K562 (cell line): ENCODE results near the gene CARS2.

Experiments
- CAMTA2 ChIP-seq: fragments of 250-450 bp; sonication (Bioruptor Pico); conservative IDR thresholded peaks from 2 replicates; pipeline ENCODE4 v1.5.1; 2022
- EGR1 ChIP-seq: fragments of 450-650 bp; conservative IDR thresholded peaks from 2 replicates; pipeline ENCODE4 v1.6.1; 2017; ENCODE audit warnings: mild to moderate bottlenecking
- MEIS2 ChIP-seq: fragments of 450-650 bp; IDR thresholded peaks from 2 replicates; pipeline ENCODE4 v1.6.1; 2014; ENCODE audit warnings: mild to moderate bottlenecking; ENCODE audit not compliant: partially characterized antibody
- SREBF2 ChIP-seq: sonication (generic); formaldehyde crosslinking; IDR thresholded peaks from 2 replicates; pipeline ENCODE4 v1.4.0; 2020; ENCODE audit warnings: mild to moderate bottlenecking, missing genetic modification reagents
- YBX1 ChIP-seq: fragments of 450-650 bp; IDR thresholded peaks from 2 replicates; pipeline ENCODE4 v1.7.1; 2016; ENCODE audit warnings: mild to moderate bottlenecking
- ZNF436 ChIP-seq: fragments of 250-450, 450-650 bp; sonication (Bioruptor Pico); formaldehyde crosslinking; IDR thresholded peaks from 2 replicates; pipeline ENCODE4 v1.7.0; 2020; ENCODE audit warnings: mild to moderate bottlenecking
- TF ChIP-seq, protein P1 (sequence below), 3 experiments: fragments of 200-800 bp in 1 of 3; fragments of 250-450 bp in 1 of 3; fragments of 450-650 bp in 1 of 3; sonication (Bioruptor Pico) in 1 of 3; sonication (Bioruptor generic) in 1 of 3; formaldehyde crosslinking in 1 of 3; IDR thresholded peaks; 2 replicates each; pipeline versions ENCODE4 v1.6.1 to v1.8.0; 2016 to 2022; ENCODE audit warnings: mild to moderate bottlenecking in 2 of 3, missing genetic modification characterization in 2 of 3, missing compliant biosample characterization in 1 of 3, moderate library complexity in 1 of 3
- TF ChIP-seq, protein P2 (sequence below), 3 experiments: IDR thresholded peaks in 2 of 3; conservative IDR thresholded peaks in 1 of 3; 2 replicates each; pipeline ENCODE4 v1.5.1; 2011 to 2012; ENCODE audit warnings: low read length in 3 of 3, mild to moderate bottlenecking in 3 of 3, control low read depth in 2 of 3, improper control_type of control experiment in 1 of 3, inconsistent platforms in 1 of 3, low read depth in 1 of 3, mixed read lengths in 1 of 3, moderate library complexity in 1 of 3; ENCODE audit not compliant: insufficient read depth in 2 of 3
- TF ChIP-seq, protein P3 (sequence below): fragments of 450-650 bp; IDR thresholded peaks from 2 replicates; pipeline ENCODE4 v1.6.1; 2016; ENCODE audit warnings: low read depth

DNA sequence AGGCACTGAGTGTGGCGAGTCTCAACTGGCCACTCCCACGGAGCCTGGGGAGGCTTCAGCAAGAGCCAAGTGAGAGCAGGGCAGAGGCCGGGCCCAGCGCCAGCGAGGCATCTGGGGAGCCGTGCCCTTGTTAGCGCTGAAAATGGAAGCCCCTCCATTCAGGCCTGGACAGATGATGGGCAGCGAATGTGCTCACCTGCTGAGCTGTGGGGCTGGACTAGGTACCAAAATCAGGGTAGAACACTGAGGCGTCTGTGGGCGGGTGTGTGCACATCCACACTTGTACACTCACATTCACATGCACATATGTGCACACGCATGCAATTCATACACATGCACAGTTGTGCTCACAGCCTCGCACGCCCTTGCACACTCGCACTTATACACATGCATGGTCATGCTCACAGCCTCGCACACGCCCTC lies 69.9 kb downstream of the CARS2 start:
- TF ChIP-seq EGR1 (no peak), CAMTA2 (CRISPR knock-in tag) (no peak), ZNF436 (CRISPR knock-in tag) (no peak), YBX1 (no peak), MEIS2 (no peak), SREBF2 (CRISPR knock-in tag) (no peak)
- TF ChIP-seq, protein P1, sequence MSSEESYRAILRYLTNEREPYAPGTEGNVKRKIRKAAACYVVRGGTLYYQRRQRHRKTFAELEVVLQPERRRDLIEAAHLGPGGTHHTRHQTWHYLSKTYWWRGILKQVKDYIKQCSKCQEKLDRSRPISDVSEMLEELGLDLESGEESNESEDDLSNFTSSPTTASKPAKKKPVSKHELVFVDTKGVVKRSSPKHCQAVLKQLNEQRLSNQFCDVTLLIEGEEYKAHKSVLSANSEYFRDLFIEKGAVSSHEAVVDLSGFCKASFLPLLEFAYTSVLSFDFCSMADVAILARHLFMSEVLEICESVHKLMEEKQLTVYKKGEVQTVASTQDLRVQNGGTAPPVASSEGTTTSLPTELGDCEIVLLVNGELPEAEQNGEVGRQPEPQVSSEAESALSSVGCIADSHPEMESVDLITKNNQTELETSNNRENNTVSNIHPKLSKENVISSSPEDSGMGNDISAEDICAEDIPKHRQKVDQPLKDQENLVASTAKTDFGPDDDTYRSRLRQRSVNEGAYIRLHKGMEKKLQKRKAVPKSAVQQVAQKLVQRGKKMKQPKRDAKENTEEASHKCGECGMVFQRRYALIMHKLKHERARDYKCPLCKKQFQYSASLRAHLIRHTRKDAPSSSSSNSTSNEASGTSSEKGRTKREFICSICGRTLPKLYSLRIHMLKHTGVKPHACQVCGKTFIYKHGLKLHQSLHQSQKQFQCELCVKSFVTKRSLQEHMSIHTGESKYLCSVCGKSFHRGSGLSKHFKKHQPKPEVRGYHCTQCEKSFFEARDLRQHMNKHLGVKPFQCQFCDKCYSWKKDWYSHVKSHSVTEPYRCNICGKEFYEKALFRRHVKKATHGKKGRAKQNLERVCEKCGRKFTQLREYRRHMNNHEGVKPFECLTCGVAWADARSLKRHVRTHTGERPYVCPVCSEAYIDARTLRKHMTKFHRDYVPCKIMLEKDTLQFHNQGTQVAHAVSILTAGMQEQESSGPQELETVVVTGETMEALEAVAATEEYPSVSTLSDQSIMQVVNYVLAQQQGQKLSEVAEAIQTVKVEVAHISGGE (CRISPR knock-in tag; IDR thresholded peaks at IDR 0.05): no peak
- TF ChIP-seq, protein P2, sequence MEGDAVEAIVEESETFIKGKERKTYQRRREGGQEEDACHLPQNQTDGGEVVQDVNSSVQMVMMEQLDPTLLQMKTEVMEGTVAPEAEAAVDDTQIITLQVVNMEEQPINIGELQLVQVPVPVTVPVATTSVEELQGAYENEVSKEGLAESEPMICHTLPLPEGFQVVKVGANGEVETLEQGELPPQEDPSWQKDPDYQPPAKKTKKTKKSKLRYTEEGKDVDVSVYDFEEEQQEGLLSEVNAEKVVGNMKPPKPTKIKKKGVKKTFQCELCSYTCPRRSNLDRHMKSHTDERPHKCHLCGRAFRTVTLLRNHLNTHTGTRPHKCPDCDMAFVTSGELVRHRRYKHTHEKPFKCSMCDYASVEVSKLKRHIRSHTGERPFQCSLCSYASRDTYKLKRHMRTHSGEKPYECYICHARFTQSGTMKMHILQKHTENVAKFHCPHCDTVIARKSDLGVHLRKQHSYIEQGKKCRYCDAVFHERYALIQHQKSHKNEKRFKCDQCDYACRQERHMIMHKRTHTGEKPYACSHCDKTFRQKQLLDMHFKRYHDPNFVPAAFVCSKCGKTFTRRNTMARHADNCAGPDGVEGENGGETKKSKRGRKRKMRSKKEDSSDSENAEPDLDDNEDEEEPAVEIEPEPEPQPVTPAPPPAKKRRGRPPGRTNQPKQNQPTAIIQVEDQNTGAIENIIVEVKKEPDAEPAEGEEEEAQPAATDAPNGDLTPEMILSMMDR (IDR thresholded peaks at IDR 0.05 in 2 of 3, conservative IDR thresholded peaks at IDR 0.05 in 1 of 3; ENCODE audit: insufficient read depth in 2 of 3, low read depth in 1 of 3, low read length in 3 of 3): no peak
- TF ChIP-seq, protein P3, sequence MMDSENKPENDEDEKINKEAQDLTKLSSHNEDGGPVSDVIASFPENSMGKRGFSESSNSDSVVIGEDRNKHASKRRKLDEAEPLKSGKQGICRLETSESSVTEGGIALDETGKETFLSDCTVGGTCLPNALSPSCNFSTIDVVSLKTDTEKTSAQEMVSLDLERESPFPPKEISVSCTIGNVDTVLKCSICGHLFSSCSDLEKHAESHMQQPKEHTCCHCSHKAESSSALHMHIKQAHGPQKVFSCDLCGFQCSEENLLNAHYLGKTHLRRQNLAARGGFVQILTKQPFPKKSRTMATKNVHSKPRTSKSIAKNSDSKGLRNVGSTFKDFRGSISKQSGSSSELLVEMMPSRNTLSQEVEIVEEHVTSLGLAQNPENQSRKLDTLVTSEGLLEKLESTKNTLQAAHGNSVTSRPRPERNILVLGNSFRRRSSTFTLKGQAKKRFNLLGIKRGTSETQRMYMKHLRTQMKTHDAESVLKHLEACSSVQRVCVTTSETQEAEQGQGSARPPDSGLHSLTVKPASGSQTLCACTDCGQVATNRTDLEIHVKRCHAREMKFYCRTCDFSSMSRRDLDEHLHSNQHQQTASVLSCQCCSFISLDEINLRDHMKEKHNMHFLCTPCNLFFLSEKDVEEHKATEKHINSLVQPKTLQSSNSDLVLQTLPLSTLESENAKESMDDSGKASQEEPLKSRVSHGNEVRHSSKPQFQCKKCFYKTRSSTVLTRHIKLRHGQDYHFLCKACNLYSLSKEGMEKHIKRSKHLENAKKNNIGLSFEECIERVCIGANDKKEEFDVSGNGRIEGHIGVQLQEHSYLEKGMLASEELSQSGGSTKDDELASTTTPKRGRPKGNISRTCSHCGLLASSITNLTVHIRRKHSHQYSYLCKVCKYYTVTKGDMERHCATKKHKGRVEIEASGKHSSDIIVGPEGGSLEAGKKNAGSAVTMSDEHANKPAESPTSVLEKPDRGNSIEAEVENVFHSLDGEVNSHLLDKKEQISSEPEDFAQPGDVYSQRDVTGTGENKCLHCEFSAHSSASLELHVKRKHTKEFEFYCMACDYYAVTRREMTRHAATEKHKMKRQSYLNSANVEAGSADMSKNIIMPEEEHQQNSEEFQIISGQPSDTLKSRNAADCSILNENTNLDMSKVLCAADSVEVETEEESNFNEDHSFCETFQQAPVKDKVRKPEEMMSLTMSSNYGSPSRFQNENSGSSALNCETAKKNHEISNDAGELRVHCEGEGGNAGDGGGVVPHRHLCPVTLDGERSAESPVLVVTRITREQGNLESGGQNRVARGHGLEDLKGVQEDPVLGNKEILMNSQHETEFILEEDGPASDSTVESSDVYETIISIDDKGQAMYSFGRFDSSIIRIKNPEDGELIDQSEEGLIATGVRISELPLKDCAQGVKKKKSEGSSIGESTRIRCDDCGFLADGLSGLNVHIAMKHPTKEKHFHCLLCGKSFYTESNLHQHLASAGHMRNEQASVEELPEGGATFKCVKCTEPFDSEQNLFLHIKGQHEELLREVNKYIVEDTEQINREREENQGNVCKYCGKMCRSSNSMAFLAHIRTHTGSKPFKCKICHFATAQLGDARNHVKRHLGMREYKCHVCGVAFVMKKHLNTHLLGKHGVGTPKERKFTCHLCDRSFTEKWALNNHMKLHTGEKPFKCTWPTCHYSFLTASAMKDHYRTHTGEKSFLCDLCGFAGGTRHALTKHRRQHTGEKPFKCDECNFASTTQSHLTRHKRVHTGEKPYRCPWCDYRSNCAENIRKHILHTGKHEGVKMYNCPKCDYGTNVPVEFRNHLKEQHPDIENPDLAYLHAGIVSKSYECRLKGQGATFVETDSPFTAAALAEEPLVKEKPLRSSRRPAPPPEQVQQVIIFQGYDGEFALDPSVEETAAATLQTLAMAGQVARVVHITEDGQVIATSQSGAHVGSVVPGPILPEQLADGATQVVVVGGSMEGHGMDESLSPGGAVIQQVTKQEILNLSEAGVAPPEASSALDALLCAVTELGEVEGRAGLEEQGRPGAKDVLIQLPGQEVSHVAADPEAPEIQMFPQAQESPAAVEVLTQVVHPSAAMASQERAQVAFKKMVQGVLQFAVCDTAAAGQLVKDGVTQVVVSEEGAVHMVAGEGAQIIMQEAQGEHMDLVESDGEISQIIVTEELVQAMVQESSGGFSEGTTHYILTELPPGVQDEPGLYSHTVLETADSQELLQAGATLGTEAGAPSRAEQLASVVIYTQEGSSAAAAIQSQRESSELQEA: no peak
